ENCODE data around the gene CANX. TPM values are rescaled to one million over a fixed set of nuclear protein-coding genes. Genes with fewer than 3 reads are reported as not detected.

The CANX gene
- total and polyA plus RNA-seq, 8 donors = 66.3 to 633 (median 469) TPM

GRCh38 chr5:179668391-179668790, 30.4 kb upstream of the CANX start:
- Histone ChIP-seq H3K4me1 (no peaks in the 10 kb centered on the region), H3K27ac (no peak overlapping the region), H3K36me3 (no peaks in the 10 kb centered on the region), H3K4me3 (no peak overlapping the region), H3K27me3 (no peaks in the 10 kb centered on the region), H3K9me3 (no peaks in the 10 kb centered on the region)
- intact Hi-C loops (cut with DNase I) = loop anchor here in 1 of 3 donors (10.0 kb wide), 1 partner anchor 126 kb away; the partner anchor contains the start of gene LTC4S
- peak in 3 of 4 donors; percentile 70 to 90 (median 77) for ATAC-seq
- TF ChIP-seq CTCF (IDR thresholded peaks at IDR 0.05) = peak in 3 of 4 donors; percentile 15 to 30 (median 28)
- no peak for FAIRE-seq
- DNase-seq = peak in 2 of 6 donors; percentile 51 to 57
- 39 to 62% methylated on average over 7 of the region's 7 CpGs for WGBS, 2 donors

GRCh38 chr5:179678223-179679013, 20.3 kb upstream of the CANX start:
- no peaks in the 10 kb centered on the region for H3K36me3 ChIP-seq
- intact Hi-C loops (cut with DNase I) = no loop called here
- ATAC-seq (peak; percentile 93 to 98 (median 97)), FAIRE-seq (no peak), DNase-seq (peak; percentile 92 to 98 (median 95))
- H3K4me1 ChIP-seq = peaks cover 6 to 19% (median 7%) of the 10 kb centered on the region in 3 donors
- 0 to 1% methylated on average over 76 to 78 of the region's 78 CpGs for WGBS, 2 donors
- no peaks in the 10 kb centered on the region for H3K27me3 ChIP-seq
- no peaks in the 10 kb centered on the region for H3K9me3 ChIP-seq
- TF ChIP-seq CTCF (IDR thresholded peaks at IDR 0.05) = no peak
- peak overlapping the region; percentile 77 to 85 (median 82) for H3K27ac ChIP-seq
- peak overlapping the region; percentile 52 to 88 (median 77) for H3K4me3 ChIP-seq

- Histone ChIP-seq H3K9me3 (no peaks in the 10 kb centered on the region), H3K27me3 (no peaks in the 10 kb centered on the region), H3K4me3 (peak overlapping the region; percentile 52 to 88 (median 77)), H3K27ac (peak overlapping the region; percentile 77 to 85 (median 82)), H3K4me1 (peaks cover 6 to 19% (median 7%) of the 10 kb centered on the region in 3 donors), H3K36me3 (no peaks in the 10 kb centered on the region)
- ATAC-seq = peak; percentile 19 to 61 (median 42)
- FAIRE-seq = no peak
- TF ChIP-seq CTCF (IDR thresholded peaks at IDR 0.05) = no peak
- WGBS, 2 donors = 30 to 40% methylated on average over 41 of the region's 41 CpGs
- peak; percentile 59 to 83 (median 72) for DNase-seq
- intact Hi-C loops (cut with DNase I) = no loop called here
Measured at GRCh38 chr5:179679014-179679674, 19.6 kb upstream of the CANX start.

GRCh38 chr5:179680014-179680779, 18.6 kb upstream of the CANX start:
- Histone ChIP-seq H3K4me1 (peaks cover 6 to 19% (median 7%) of the 10 kb centered on the region in 3 donors), H3K4me3 (no peak overlapping the region), H3K9me3 (no peaks in the 10 kb centered on the region), H3K27me3 (no peaks in the 10 kb centered on the region), H3K36me3 (no peaks in the 10 kb centered on the region), H3K27ac (no peak overlapping the region)
- FAIRE-seq = no peak
- DNase-seq = no peak
- WGBS, 2 donors = 94 to 97% methylated on average over 9 of the region's 9 CpGs
- intact Hi-C loops (cut with DNase I) = no loop called here
- ATAC-seq = no peak
- no peak for TF ChIP-seq CTCF (IDR thresholded peaks at IDR 0.05)
